HG02840 (cell line): ENCODE data around the gene TNS1.
"Not testable (repeated sequence)": the region's sequence is repeated elsewhere in the genome, so short reads cannot be mapped to it uniquely, and the experiment has no call there.

Experiments
- ATAC-seq: cut with Tn5 transposase; IDR thresholded peaks from one replicate; pipeline ENCODE4 v1.9.1; 2021; ENCODE audit warnings: mild to moderate bottlenecking, moderate library complexity, moderate number of reproducible peaks; ENCODE audit not compliant: unreplicated experiment, low FRiP score

Gene TNS1

DNA sequence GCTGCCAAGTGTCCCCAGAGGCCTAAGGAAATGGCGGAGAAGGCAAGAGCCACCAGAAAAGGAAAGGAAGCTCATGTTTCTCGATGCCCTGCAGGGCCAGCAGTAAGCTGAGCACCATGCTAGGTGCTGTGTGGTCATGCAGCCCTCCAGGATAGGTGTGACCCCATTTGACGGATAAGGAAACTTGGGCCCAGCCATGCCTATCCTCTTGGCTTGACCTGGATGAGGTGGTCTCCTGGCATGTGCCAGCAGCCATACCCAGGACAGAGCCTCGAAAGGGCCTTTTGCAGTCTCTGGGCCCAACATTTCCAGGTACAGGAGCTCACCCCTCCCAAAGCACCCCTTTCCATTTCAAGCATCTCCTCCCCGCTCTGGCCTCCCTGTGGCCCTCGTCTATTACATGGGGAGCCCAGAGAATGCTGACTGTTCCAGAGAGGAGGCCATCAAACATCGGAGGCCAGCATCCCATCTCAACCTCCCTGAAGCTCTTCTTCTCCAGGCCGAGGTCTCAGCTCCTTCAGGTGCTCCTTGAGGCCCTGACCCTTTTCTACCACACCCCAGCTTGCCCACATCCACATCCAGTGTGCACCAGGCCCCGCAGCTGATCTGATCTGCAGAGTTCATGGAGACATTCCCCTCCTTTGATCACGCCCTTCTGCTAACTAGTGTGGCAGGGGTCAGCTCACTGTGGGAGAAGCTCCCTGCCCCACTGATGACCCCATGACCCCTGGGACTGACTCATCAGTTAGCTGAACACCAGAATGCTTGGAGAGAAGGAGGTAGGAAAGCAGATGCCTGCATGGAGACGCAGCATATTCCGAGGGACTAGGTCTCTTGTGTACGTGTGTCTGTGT, 208.4 kb downstream of the TNS1 start:
- ATAC-seq = no peak

DNA sequence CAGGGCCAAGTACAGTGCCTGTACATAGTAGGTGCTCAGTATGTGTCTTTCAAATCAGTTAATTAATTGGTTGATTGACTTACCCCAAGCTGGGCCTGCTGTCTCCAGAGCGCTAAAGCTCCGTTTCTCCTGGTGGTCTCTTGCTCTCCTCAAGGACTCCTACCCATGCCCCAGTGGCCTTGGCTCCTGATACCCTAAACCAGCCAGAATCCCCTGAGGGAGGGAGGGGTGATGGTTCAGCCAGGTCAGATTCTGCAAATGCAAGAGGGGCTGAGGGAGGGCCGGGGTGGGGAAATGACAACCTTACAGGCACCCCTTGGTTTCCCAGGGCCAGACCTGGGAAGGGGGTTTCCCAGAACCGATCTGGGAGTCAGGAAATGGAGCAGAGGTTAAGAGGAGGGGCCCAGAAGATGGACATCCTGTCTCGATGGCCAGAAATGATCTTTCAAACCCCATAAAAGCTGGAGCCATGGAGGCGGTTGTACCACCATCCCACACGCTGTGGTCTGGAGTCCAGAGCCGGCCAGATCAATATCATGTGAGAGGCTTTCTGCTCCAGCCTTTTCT, 209.1 kb downstream of the TNS1 start:
- ATAC-seq = no peak

DNA sequence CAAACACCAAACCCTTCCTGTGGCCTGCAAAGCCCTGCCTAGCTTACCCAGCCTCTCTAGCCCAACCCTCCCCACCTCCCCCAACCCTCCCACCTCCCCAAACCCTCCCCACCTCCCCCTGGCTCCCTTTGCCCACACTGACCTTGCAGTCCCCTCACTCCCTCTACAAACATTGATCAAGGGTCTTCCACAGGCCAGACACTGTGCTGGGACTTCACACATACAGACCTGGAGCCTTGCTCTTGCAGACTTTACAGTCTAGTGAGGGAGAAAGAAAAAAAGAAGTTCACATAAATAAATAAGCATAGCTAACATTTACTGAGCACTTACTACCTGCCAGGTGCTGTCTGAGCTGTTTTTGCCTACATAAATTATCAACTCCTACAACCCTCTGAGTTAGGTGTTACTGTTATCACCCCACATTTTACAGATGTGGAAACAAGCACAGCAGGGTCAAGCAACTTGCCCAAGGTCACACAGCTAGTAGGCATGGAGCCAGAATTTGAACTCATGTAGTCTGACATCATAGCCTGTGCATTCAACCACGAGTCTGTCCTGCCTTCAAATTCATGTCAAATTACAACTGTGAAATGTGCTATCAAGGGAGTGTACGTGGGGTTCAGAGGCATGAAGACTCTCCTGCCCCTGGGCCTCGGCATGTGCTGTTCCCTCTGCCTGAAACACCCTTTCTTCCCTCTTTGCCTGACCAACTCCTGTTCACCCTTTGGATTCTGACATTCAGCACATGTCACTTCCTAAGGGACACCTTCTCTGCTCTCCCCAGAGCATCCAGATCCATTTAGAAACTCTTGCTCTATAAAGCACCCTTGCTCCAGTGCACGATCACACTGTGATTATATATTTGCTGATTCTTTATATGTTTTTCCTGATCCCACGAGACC, 209.9 kb downstream of the TNS1 start:
- no peak for ATAC-seq

DNA sequence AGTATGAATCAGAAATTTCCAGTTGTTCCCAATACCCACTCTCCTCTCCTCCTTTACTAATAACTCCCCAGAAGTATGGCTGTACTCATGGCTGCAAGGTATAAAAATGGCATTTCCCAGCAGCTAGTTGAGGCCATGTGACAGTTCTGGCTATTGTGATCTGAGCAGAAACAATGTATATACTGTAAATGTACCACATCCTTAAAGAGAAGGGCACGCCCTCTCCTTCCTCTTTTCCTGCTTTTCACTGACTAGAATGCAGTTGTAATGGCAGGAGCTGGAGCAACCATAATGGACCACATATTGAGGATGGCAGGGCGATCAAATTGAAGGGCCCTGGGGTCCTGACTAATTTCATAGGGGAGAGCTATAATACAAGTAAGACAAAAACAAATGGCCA, 211.2 kb downstream of the TNS1 start:
- no peak for ATAC-seq

DNA sequence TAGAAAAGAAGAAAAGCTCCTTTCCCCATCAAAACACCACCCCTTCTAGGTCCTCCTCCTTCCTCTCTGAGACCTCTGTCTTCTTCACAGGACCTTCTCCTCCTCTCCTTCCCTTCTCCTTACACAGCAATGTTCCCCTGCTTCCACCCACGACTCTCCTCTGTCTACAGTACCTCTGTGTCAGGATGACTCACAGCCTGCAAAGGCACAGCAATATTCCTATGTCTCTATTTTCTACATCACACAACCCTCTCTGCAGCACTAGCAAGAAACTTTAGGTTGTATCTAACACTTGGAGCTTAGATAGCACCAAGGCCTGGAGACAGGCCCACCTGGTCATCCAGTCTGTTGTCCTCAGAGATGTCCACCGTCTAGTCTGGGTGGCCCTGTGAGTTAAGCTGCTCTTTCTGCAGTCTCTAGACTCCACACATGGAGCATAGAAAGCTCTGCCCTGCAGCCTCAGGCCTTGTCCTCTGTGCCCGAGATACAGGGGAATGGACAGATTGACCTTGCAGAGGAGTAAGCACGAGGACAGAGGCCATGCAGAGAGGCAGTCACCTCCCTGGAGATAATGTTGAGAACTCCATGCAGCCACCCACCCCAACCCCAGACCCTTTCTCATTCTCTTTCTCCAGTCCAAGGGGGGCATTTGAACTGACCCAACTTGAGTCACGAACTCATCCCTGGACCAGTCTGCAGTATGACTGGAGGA, 212.0 kb downstream of the TNS1 start:
- ATAC-seq = no peak

DNA sequence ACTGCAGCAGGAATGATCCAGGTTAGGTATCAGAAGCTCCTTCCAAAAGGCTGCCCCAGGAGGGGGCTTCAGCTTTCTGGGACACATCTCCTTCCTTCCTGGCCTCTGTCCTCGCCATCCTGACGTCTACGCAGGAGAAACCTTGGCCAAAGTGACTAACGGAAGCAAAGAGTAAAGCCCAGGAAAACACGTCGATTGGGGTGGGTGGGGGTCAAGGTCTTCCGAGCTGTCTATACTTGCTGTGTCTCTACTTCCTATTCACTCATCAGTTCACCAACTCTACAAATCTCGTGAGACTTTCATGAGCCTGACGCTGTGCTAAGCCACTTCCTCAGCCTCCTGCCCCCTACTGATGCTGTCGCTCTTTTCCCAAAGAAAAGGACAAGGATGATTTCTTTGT, 212.6 kb downstream of the TNS1 start:
- no peak for ATAC-seq

DNA sequence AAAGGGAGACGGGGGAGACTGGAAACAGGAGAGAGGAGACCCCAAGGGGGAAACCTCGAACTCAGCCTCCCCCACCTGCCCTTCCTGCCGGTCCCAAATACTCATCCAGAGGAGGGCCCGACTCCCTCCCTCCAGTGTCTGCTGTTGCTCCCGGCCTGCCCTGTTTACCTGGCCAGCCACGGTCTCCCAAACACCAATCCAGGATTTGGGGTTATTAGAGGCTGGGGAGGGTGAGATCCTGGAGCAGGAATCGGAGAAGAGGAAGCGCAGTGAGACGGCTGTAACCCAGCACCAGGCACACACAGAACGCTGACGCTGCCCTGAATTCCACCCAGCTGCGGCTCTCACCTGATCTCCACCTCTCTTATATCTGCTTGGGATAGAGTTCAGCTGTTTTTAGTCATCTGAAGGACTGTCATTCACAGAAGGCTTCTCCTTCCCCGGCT, 213.0 kb downstream of the TNS1 start:
- no peak for ATAC-seq

DNA sequence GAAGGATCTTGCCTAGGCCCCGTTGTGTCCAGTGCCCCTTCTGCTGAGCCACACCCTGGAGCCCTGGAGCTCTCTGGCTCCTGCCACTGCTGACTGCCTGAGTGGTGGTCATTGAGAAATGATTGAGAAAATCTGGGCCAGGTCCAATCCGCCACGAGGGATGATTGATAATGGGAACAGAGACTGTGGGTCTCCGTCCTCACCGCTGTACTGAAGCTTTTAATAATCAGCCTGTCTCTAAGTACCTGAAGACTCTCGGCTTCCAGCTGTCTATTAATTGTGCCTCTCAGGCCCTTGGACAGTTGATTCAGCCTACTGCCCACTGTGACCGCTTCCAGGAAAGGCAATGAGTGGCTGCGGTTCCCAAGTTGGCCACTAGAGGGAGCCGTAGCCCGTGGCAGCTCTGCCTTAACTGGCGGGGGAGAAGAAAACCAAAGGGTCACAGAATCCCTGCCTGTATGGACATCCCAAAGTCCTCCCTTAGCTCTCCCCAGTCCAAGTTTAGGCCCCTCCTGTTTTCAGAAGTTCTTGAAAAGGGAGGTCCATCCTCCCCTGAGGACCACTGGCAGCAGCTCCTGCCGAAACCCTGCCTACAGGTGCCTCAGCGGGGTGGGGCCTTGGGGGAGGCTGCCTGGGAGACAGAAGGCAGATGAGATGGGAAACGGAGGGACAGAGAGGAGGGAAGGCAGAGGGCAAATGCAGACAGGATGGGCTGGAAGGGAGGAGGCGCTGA, 213.6 kb downstream of the TNS1 start:
- no peak for ATAC-seq

DNA sequence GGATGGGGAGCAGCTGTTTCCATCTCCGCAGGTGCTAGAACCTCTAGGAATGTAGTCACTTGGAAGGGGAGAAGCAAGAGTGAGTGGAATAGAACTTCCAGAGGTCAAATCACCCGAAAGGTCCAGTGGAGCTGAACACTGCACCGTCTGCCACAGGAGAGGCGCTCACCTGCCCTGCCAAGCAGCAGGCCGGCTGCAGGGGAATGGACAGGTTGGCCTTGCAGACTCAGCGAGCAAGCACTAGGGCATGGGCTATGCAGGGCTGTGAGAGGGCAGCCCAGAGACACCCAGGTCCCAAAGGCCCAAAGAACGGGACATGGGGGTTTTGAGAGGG, 214.2 kb downstream of the TNS1 start:
- no peak for ATAC-seq

DNA sequence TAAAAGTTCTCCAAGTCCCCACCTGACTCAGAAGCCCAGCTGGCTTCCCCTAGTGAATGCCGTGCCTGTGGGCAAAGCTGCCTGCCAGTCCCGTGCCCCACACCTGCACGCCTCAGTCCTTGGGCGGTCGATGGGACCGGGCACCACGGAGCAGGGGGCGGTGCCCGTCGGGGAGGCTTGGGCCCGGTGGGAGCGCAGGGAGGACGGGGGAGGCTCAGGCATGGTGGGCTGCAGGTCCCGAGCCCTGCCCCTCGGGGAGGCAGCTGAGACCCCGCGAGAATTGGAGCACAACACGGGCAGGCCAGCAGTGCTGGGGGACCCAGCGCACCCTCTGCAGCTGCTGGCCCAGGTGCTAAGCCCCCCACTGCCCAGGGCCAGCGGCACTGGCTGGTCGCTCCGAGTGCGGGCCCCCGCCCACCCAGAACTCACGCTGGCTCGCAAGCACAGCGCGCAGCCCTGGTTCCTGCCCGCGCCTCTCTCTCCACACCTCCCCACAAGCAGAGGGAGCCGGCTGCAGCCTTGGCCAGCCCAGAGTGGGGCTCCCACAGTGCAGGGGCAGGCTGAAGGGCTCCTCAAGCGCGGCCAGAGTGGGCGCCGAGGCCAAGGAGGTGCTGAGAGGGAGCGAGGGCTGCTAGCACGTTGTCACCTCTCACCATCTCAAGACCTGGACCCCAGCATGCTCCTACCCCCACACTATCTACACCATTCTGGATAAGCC, 215.5 kb downstream of the TNS1 start:
- no peak for ATAC-seq

DNA sequence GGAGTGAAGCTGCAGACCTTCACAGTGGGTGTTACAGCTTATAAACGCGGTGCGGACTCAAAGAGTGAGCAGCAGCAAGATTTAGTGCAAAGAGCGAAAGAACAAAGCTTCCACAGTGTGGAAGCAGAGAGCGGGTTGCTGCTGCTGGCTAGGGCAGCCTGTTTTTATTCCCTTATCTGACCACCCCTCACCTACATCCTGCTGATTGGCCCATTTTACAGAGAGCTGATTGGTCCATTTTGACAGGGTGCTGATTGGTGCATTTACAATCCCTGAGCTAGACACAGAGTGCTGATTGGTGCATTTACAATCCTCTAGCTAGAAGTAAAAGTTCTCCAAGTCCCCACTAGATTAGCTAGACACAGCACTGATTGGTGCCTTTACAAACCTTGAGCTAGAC, 216.2 kb downstream of the TNS1 start:
- ATAC-seq = not testable (repeated sequence)

DNA sequence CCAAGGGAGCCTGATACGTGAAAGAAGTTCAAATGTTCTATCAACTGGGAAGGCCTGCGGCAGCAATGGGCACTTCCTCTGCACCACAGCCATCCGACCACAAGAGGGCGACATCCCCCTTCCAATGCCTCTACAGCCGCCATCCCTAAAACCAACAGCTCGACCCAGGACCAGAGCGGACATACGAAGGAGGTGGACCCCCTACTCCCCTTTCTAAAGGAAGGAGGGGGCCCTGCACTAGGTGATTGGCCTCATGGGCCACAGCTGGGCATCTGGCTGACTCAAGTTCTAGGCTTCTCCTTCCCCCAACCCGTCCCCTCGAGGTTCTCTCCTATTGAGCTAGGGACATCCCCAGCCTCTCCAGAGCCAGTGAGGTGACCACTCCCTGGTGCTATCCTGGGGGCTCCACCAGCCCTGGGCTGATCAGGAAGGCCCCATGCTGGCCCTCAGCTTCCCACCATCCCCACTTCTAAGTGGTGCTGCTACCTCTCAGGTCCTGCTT, 217.2 kb downstream of the TNS1 start:
- ATAC-seq = no peak

DNA sequence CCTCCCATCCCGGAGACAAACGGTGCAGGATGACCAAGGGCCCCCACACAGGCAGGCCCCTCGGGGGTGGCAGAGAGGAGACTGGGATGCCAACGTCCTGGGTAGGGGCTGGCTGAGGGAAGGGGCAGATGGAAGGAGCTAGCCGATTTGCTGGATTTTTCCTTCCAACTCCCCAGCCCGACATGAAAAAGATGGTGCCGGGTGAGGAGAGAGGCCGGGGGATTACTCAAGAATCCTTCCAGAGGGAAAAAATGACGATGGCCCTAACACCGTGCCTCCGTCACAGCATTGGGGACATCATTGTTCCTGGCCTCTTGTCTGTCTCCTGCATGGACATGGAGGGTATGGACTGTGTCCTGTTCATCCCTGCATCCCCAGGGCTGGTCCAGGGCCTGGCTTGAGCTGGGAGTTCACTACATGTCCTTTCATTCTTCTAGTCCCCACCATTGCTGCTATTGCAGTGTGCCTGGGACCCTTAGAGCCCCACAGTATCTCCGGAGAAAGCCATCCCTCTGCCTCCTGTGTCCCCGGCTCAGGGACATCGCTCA, 217.7 kb downstream of the TNS1 start:
- no peak for ATAC-seq

DNA sequence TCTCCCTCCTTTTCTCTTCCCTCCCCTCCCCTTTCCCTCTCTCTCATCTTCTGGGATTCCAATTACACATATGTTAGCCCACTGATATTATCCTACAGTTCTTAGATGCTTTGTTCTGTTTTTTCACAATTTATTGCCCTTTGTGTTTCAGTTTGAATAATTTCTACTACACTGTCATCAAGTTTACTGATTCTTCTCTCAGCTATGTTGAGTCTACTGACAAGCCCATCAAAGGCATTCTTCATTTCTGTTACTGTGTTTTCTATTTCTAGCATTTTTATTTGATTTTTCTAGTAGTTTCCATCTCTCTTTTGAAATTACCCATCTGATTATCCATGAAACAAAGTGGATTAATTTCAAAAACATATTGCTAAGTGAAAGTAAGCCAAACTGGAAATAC, 219.6 kb downstream of the TNS1 start:
- no peak for ATAC-seq

DNA sequence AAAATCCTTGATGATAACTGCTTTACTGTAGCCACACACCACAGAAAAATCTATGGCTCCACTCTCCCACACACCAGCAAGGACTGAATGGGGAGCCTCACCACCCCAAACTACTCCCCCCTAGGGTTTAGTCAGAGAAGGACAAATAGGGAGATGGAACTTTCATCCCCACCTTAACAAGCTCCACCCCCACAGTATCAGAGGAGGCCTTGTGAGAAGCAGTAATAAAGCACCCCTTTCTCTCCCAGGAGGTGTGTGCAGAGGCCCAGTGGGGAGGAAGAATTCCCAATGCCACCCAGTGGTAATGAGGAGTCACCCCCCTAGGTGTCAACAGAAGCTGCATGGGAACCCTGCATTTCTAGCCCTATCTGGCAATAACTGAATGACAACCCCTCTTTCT, 224.9 kb downstream of the TNS1 start:
- no peak for ATAC-seq

DNA sequence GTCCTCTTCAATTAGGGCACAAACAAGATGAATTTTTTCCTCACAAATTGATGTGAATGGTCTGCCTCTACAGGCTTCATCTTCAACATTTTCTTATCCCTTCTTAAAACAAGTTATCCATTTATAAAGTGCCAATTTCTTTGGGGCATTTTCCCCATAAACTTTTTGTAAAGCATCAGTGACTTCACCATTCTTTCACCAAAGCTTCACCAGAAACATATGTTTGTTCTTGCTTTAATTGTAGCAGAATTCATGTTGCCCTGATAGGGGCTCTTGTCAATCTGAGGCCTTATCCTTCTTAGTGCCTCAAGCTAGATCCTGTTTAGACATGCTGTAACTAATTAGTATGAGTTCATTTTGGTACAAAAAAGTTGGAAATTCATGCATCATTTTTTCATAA, 226.2 kb downstream of the TNS1 start:
- ATAC-seq = no peak

DNA sequence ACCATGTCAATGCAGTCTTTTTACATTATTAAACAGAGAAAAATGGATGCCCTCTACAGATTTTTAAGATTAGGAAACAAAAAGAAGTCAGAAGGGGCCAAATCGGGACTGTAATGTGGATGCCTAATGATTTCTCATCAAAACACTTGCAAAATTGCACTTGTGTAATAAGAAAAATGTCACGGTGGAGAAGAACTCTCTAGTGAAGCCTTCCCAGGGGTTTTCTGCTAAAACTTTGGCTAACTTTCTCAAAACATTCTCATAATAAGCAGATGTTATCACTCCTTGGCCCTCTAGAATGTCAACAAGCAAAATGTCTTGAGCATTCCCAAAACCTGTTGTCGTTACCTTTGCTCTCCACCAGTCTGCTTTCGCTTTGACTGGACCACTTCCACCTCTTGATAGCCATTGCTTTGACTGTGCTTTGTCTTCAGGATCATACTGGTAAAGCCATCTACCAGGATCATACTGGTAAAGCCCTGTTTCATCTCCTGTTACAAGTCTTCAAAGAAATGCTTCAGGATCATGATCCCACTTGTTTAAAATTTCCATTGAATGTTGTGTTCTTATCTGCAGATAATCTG, 226.8 kb downstream of the TNS1 start:
- no peak for ATAC-seq

DNA sequence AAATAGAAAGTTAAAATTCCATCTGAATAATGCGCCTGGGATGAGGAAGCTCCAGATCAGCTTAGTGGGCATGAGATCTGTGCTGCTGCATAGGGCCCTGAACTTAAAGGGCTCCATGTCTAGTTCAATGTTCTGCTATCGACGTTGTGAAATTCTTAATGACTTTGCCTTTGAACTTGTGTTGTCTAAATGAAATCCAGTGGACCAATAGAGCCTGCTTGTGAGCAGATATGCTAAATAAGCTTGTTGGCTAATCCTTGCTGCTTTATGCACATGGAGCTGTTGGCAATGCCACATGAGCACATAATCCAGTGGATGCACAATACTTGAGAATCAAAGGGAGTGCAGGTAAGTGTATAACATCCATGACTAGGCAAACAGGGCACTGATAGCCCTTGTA, 228.6 kb downstream of the TNS1 start:
- ATAC-seq = no peak

DNA sequence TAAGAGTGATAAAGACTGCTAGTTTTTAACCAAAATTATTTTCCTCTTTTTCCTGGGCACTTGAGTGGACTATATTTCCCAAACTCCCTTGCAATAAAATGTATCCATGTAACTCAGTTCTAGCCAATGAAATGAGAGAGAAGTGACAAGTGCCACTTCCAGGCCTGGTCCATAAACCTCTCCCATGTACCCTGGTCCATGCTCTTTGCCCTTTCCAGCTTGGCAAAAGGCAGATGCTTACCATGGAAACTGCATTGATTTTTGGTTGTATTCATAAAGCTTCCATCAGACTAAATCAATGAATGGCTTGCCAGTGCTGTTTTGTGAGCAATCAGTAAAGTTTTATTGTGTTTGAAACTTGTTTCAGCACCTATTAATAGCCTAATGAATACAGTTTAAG, 229.3 kb downstream of the TNS1 start:
- ATAC-seq = no peak
